Fibroblast of skin of abdomen (primary cell): Measurements from ENCODE around the gene OPCML.

Source experiments
- DNase-seq: peaks from one replicate; pipeline ENCODE4 v3.0.0-alpha.2; 2013

OPCML gene

DNA sequence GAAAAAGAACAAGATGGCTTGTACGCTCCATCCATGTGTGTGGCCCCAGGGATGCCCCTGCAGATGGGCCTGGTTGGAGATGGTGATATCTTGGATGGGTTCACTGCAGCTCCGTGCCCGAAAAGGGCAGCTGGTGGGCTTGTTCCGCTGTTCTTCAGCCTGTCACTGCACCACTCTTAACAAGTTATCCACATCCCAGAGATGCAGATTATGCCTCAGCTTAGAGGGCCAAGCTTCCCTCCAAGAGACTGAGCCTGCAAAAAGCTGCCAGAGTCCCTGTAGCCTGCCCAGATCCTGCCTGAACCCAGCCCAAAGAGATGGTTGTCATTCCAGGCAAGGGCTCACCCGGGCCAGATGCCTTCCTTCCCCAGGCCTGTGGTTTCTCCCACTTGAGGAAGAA lies 308.0 kb downstream of the OPCML start:
- no peak for DNase-seq

DNA sequence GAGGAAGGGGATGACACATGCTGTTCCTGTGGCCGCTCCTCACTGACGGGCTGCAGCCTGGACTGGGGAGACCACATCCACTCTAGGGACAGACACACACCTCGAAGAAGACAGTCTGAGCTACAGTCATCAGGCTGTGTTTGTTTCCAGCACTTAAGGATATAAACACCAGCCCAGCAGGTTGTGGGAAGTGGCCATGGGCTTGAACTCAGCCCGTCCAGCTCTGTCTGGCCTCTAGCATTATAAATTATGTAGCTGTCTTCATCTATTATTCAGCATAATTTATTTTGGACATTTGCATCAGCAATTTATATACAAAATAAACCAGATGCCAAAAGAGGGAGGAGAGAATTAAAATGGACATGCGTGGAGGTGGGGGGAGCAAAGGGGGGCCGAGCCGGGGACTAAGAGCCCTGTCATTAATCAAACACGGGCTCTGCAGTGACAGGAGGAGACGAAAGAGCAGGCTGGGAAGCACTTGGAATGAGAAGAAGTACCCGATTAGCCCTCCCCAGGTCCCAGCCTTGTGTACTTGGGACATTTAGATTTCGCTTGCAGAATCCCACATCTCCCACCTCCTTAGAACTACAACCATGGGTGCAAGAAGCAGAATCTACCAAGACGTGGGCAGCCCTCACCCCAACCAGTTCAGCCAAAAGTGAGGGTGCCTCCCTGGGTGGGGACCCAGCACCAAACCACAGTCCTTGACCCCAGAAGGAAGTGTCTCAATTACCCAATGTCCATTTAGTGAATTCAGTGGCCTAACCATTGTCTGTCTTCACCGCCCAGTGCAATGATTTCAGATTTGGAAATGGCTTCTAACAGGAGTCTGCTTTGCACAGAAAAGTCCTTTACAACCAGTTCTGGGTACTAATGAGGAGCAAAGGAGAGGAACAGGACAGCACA lies 309.6 kb downstream of the OPCML start:
- DNase-seq, result no peak

GRCh38 chr11:133219543-133219942 lies 312.8 kb downstream of the OPCML start:
- no peak for DNase-seq

DNA sequence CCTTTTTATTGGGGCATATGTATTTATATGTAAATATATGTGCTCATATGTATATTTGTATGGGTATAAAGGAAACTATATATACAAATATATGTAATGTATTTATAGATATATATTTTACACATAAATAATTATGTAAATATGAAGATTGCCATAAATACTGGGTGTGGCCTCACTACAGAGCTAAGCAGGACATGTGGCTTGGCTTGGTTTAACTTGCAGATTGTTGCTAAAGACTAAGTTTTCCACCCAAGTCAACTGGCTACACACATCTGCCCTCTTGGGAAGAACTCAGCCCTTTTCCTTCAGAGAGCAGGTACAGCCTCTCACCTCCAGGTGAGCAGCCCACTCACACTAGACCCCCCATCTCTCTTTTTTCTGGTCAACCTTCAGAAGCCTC lies 315.5 kb downstream of the OPCML start:
- no peak for DNase-seq

DNA sequence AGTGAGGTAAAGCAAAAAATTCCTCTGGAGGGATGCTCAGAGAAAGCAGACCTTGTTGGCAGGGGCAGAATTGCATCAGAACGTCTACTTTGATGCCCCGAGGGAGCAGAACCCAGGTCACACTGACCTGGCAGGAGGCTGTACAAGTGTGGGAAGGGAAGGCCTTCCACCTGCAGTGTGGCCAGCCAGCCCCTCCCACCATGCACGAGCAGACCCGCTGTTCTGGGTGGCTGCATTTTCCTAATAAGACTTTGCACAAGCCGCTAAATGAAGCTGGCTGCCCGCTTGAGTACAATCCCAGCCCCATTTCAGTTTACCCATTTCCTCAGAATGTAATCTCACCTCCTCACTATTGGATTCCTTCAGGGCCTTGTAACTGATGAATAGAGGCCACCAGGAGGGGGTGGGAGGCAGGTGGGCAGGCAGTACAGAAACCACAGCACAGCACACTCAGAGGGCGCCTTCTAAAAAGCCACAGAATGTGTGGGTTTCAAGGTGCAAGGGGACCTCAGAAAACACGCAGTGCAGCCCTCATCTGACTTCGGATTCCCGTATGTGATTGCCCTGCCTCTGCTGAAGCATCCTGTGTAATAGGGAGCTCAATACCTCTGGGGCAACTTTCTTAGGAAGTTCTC lies 316.6 kb downstream of the OPCML start:
- DNase-seq, result no peak

- no peak for DNase-seq
These were observed 317.7 kb downstream of the OPCML start for GRCh38 chr11:133214646-133215045.

DNA sequence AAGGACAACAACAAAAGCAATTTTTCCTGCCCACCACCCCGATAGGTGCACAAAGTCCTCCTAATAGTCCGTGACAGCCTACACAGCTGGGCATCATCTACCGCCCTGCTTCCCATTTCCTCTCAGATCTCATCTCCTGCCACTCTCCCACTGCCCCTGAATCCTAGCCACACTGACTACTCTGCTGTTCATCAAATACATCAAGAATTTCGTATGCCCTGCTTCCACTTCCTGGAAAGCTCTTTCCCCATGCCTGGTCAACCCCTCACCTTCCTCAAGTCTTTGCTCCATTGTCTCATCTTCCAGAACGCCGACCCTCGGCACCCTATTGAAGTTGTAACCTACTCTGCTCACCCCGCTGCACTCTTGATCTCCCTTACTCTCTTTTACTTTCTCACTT lies 320.1 kb downstream of the OPCML start:
- no peak for DNase-seq

GRCh38 chr11:133207995-133208394 lies 324.3 kb downstream of the OPCML start:
- no peak for DNase-seq

DNA sequence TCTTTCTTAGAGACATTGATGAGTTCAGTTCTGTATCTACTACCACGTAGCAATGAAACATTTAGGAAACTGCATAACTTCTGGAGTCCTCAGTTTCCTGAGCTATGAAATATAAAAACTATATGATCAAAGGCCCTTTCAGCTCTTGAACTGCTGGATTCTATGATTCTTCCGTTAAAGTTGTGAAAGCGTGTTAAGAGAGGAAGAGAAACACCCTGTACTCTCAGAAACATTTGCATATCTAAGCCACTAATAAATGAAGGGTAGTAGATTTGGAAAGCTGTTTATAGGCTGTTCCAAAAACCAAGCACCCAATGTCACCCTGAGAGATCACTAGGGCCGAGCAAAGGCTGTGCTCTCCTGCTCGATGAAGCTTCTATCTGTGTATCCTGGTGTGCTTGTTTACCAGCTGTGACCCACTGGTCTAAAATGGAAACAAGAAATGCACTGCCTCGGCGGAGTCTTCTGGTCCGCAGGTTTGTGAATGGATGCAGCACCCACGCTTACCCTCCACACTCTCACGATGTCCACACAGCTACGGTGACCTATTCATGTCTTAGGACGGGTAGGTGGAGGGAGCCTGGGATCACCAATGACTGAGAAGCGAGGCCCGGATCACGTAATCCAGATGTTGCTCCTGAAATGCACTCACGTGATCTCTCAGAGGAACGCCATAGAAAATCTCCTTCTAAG lies 325.8 kb downstream of the OPCML start:
- no peak for DNase-seq

DNA sequence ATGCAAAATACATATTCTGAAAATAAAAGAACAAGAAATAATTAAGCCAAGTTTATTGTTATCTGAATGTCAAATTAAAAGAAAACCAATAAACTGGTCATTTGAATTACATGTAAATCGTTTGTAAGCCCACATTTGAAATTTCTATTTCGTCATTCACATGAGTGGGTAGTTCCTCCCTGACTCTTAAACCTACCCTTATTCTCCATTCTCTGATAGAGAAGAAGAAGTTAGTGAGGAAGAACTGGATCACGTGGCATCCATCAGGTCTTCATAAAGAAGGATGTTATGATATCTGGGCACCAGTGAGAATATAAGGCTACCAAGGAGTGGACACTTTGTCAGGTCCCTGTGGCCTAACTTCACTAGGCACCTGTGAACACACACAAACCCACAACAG lies 328.1 kb downstream of the OPCML start:
- no peak for DNase-seq

GRCh38 chr11:133202816-133203215 lies 329.5 kb downstream of the OPCML start:
- DNase-seq, result no peak

DNA sequence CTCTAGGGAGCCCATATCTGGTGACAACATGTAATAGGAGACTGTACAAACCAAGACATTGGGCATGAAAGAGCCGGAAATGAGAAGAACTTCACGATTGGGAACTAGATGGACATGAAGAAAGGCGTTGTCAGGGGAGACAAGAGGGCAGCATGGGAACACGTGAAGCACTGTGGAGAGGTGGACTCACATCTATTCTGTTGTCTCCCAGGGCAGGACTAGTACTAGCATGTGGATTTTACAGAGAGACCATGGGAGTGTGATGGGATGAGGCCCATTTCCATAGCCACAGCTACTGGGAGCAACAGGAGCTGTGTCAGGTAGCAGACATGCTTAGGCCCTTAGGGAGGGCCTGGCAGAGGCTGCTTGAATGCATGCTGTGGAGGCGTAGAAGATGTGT lies 333.9 kb downstream of the OPCML start:
- DNase-seq, result no peak

DNA sequence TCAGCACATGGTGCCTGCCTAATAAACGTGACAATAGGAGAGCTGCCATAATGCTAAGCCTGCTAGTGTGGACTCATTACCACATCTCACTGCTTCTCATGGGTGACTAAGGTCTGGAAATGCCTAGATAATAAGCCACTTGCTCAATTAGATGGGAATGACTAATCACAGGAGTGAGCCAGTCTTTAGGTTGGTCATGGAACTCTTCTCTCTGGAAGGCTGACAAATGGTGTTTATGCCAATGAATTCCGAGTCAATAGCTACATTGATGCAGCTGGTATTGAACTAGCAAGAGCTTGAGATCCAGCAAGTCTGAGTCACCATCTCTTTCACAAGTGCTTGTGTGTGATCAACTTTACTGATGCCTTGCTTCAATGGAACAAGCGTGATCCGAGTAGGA lies 334.9 kb downstream of the OPCML start:
- no peak for DNase-seq

DNA sequence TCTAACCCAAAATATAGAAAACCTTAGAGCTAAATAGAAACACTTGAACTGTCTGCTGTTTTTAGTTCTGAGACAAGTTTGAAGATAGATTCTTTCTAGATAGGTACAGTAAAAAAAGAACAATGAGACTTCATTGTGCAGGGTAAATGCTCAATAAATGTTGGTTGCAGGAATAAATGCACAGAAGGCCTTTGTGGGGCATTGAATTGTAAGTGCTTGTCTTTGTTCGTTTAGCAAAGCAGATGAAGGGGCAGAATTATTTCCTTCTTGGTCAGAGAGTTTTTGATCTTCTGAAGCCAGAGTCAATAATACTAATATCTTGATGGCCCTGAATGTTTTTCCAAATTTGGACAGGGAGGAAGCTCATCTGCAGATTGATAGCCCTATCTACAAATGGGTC lies 340.4 kb downstream of the OPCML start:
- no peak for DNase-seq

GRCh38 chr11:133181667-133182066 lies 350.6 kb downstream of the OPCML start:
- DNase-seq, result no peak

GRCh38 chr11:133181066-133181465 lies 351.2 kb downstream of the OPCML start:
- no peak for DNase-seq

DNA sequence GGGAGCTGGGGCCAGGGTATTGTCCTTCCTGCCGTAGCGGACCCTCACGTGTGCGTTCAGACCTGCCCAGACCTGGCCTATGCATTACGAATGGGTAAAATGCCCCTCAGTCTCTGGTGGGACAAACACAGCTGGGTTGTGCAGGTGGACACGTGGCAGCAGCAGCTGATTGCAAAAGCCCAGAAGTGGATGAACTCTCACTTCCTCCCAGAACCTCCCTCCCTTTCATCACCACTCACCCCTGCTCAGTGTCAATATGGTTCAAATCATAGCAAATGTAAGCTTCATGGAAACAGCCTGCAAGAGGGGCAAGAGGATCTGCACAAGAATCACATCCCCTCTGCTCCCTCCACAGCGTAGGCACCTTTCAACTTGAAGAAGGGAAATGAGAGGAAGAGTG lies 352.1 kb downstream of the OPCML start:
- no peak for DNase-seq

DNA sequence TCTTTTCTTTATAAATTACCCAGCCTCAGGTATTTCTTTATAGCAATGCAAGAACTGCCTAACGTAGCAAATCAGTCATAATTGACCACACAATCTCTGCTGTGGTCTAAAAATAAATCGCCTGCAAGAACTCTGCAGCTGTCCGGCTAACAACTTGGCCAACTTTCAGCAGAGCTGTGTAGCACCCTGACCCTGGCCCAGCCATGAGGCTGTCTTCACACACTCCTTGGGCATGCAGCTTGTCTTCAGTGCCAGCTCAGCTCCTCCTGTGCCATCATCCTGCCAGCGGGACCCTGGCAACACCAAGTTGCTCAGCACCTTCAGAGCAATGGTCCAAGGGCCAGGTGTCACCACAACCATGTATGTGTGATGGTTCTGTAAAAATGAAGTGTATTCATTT lies 355.6 kb downstream of the OPCML start:
- DNase-seq, result no peak

DNA sequence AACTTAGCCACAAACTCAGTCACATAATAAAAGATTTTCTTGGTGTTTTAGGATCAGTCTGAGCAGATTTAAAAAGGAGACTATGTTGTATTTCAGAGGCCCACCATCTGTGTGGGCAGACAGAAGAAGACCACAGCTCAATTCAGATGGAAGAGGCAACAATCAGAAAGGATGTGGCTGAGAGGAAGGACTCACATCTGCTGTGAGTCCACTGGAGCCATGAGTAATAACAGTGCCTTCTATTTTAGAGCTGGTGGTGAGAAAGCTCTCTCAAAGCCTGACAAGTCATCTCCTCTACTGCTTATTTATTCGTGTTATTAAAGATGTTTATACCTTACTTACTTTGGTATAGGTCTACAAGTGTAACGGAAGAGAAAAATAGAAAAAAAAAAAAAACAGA lies 357.2 kb downstream of the OPCML start:
- DNase-seq, result no peak

GRCh38 chr11:133173810-133174412 lies 358.4 kb downstream of the OPCML start:
- no peak for DNase-seq

- no peak for DNase-seq
These were observed 360.0 kb downstream of the OPCML start for GRCh38 chr11:133172349-133172748.

DNA sequence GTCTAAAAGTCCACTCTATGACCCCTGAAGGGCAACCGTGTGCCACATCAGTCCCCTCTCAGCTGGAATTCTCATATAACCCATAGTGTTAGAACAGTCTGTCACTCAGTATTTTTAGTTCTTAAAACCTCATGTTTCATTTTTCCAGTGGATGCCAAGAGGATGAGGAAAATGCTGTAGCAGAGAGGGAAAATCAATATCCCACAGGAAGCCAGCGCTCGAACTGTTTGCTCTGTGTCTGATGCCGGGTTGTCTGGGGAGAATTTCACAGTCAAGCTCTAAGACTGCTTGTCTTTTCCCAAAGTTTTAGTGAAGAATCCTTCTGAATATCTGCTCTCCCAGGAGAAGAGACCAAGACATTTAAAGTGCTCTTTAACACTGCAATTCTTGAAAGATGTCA lies 360.9 kb downstream of the OPCML start:
- no peak for DNase-seq

GRCh38 chr11:133168016-133168415 lies 364.3 kb downstream of the OPCML start:
- DNase-seq, result no peak
